ENCODE data around the gene HASPIN. TPM values are rescaled to one million over a fixed set of nuclear protein-coding genes. Genes with fewer than 3 reads are reported as not detected.
A peak's percentile ranks its signal among the peaks of the same experiment; 100 is the strongest.

Gene HASPIN
- total RNA-seq, 6 experiments from 2014 or later = 0.07 to 1.1 (median 0.27) TPM; not detected in 1

- DNase-seq (no peak), ATAC-seq (no peak)
- no peaks in the 10 kb centered on the region for H3K27me3 ChIP-seq
- peaks cover 0 to 8% (median 0%) of the 10 kb centered on the region in 4 donors for H3K4me1 ChIP-seq
- TF ChIP-seq, protein P1, sequence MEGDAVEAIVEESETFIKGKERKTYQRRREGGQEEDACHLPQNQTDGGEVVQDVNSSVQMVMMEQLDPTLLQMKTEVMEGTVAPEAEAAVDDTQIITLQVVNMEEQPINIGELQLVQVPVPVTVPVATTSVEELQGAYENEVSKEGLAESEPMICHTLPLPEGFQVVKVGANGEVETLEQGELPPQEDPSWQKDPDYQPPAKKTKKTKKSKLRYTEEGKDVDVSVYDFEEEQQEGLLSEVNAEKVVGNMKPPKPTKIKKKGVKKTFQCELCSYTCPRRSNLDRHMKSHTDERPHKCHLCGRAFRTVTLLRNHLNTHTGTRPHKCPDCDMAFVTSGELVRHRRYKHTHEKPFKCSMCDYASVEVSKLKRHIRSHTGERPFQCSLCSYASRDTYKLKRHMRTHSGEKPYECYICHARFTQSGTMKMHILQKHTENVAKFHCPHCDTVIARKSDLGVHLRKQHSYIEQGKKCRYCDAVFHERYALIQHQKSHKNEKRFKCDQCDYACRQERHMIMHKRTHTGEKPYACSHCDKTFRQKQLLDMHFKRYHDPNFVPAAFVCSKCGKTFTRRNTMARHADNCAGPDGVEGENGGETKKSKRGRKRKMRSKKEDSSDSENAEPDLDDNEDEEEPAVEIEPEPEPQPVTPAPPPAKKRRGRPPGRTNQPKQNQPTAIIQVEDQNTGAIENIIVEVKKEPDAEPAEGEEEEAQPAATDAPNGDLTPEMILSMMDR (IDR thresholded peaks at IDR 0.05) = no peak
- TF ChIP-seq POLR2A (IDR thresholded peaks at IDR 0.05) = no peak
- no peak overlapping the region for H3K4me3 ChIP-seq
- H3K27ac ChIP-seq = no peak overlapping the region
- H3K36me3 ChIP-seq = peaks cover 0 to 40% (median 17%) of the 10 kb centered on the region in 4 donors
- WGBS (ENCODE audit: insufficient coverage, low coverage, low lambda C conversion rate, missing lambda C conversion rate) = 65% methylated on average over 4 of the region's 4 CpGs
- intact Hi-C loops (cut with DNase I) = no loop called here
- H3K9me3 ChIP-seq = no peaks in the 10 kb centered on the region
Measured at GRCh38 chr17:3718201-3718600, 5.5 kb upstream of the HASPIN start.

DNA sequence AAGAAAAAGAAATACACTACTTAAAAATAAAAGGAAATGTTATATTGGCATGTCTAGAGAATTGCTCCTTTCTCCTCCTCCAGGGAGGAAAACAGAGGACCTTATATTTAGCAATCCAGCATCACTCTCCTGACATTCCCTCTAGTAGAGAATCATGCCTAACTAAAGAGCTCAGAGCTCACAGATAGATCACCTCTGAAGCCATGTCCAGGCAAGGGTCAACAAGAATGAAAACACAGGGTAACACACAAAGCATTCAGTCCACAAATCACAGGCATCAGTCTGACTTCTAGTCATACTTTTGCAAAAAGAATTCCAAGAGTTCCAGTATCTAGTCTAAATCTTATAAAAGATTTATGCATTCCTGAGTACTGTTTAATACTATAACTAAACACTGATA is 4.4 kb upstream of the HASPIN start:
- Histone ChIP-seq H3K27me3 (no peaks in the 10 kb centered on the region), H3K36me3 (peaks cover 0 to 40% (median 17%) of the 10 kb centered on the region in 4 donors), H3K27ac (no peak overlapping the region), H3K9me3 (no peaks in the 10 kb centered on the region), H3K4me1 (peaks cover 0 to 11% (median 0%) of the 10 kb centered on the region in 4 donors), H3K4me3 (no peak overlapping the region)
- no peak for ATAC-seq
- TF ChIP-seq, protein P1 (IDR thresholded peaks at IDR 0.05) = no peak
- no peak for TF ChIP-seq POLR2A (IDR thresholded peaks at IDR 0.05)
- intact Hi-C loops (cut with DNase I) = no loop called here
- DNase-seq = no peak

- Histone ChIP-seq H3K36me3 (peaks cover 0 to 9% (median 4%) of the 10 kb centered on the region in 4 donors), H3K4me3 (peak overlapping the region; percentile 65 to 87 (median 82)), H3K4me1 (peaks cover 0 to 13% (median 0%) of the 10 kb centered on the region in 4 donors), H3K27me3 (no peaks in the 10 kb centered on the region), H3K9me3 (no peaks in the 10 kb centered on the region), H3K27ac (no peak overlapping the region)
- ATAC-seq (no peak), DNase-seq (no peak)
- WGBS (ENCODE audit: insufficient coverage, low coverage, low lambda C conversion rate, missing lambda C conversion rate) = 28% methylated on average over 6 of the region's 6 CpGs
- intact Hi-C loops (cut with DNase I) = no loop called here
- TF ChIP-seq POLR2A (IDR thresholded peaks at IDR 0.05) = no peak
- TF ChIP-seq, protein P1 (IDR thresholded peaks at IDR 0.05) = no peak
Measured at GRCh38 chr17:3722716-3723115, 987 bp upstream of the HASPIN start.

- intact Hi-C loops (cut with DNase I) = no loop called here
- 1% methylated on average over 12 of the region's 13 CpGs for WGBS (ENCODE audit: insufficient coverage, low coverage, low lambda C conversion rate, missing lambda C conversion rate)
- no peaks in the 10 kb centered on the region for H3K27me3 ChIP-seq
- TF ChIP-seq, protein P1 (IDR thresholded peaks at IDR 0.05) = no peak
- TF ChIP-seq POLR2A (IDR thresholded peaks at IDR 0.05) = no peak
- DNase-seq = no peak
- H3K9me3 ChIP-seq = no peaks in the 10 kb centered on the region
- peaks cover 0 to 13% (median 0%) of the 10 kb centered on the region in 4 donors for H3K4me1 ChIP-seq
- peak in 1 of 4 donors; percentile 38 for ATAC-seq
- H3K36me3 ChIP-seq = peaks cover 0 to 5% (median 1%) of the 10 kb centered on the region in 4 donors
- H3K27ac ChIP-seq = peak overlapping the region; percentile 70 to 77 (median 71)
- peak overlapping the region; percentile 65 to 87 (median 82) for H3K4me3 ChIP-seq
Measured at GRCh38 chr17:3723188-3723555, 531 bp upstream of the HASPIN start.

Measured in right lobe of liver (tissue), 6 donors.